ENCODE measurements around the gene ELOVL4. TPM values are rescaled to one million over a fixed set of nuclear protein-coding genes. Genes with fewer than 3 reads are reported as not detected.

ELOVL4 gene
- total RNA-seq (2021) (8.5 to 10.1 TPM (median 9.0 TPM) in 3 replicates), Bru-seq, nascent RNA (percentile 74 among the genes with signal in this experiment)
- long read RNA-seq, experiment 1, transcript ELOVL4-201 (6 exons, 3,042 nt) = major isoform, 68 of 74 reads
- long read RNA-seq, experiment 1, partial matches to known transcripts = 4 of 74 reads
- long read RNA-seq, experiment 1, other reads (novel, unspliced or antisense) = 2 of 74 reads
- long read RNA-seq, experiment 2, transcript ELOVL4-201 (6 exons, 3,042 nt) = major isoform, 12 of 18 reads
- long read RNA-seq, experiment 2, partial matches to known transcripts = 2 of 18 reads
- long read RNA-seq, experiment 2, other reads (novel, unspliced or antisense) = 4 of 18 reads
- long read RNA-seq, experiment 3, partial matches to known transcripts = 7 of 11 reads
- long read RNA-seq, experiment 3, other reads (novel, unspliced or antisense) = 0 of 11 reads

GRCh38 chr6:79947191-79948186 lies at the start of gene ELOVL4:
Gene ELOVL4, minus strand, starts transcription at chr6:79947553. Its CDS starts 274 bp downstream, at chr6:79947279.
- H3K4me3 Mint-ChIP-seq = peak within 1 kb of the TSS; percentile 96
- H3K36me3 Mint-ChIP-seq = no peaks in the 10 kb centered on the region
- CTCF ChIA-PET = interaction anchor here (0.7 to 2.3 kb wide), 13 partner anchors 10 to 254 kb away, joined by 3 to 19 read pairs (median 5); partner anchors contain the start of gene TTK
- H3K27me3 Mint-ChIP-seq (ENCODE audit: low read depth) = peaks cover 8% of the 10 kb centered on the region
- ATAC-seq (peak; percentile 89), DNase-seq (ENCODE audit: low spot score) (peak; percentile 91)
- H3K27ac Mint-ChIP-seq = peak within 1 kb of the TSS; percentile 51; the same call in 1 of the 2 replicates
- H3K9me3 Mint-ChIP-seq = no peaks in the 10 kb centered on the region
- peaks cover 41% of the 10 kb centered on the region for H3K4me1 Mint-ChIP-seq
- POLR2A ChIA-PET = interaction anchor here (1.5 kb wide), 1 partner anchor 159 kb away, joined by 3 read pairs; the partner anchor contains the start of gene BCKDHB
- no peak; the same call in 1 of the 2 replicates for TF ChIP-seq ESRRA (CRISPR knock-in tag; IDR thresholded peaks at IDR 0.05; ENCODE audit: borderline replicate concordance)
- TF ChIP-seq ZNF671 (CRISPR knock-in tag; IDR thresholded peaks at IDR 0.05) = no peak
- no peak for TF ChIP-seq FOXJ3 (CRISPR knock-in tag; IDR thresholded peaks at IDR 0.05; ENCODE audit: borderline replicate concordance)
- TF ChIP-seq RELA (CRISPR knock-in tag; IDR thresholded peaks at IDR 0.05; ENCODE audit: borderline replicate concordance) = no peak
- no peak for TF ChIP-seq CBFB (CRISPR knock-in tag; IDR thresholded peaks at IDR 0.05; ENCODE audit: low read depth)
- TF ChIP-seq HMGA2 (CRISPR knock-in tag; IDR thresholded peaks at IDR 0.05) = no peak
- TF ChIP-seq ARID4B (CRISPR knock-in tag; IDR thresholded peaks at IDR 0.05; ENCODE audit: borderline replicate concordance) = no peak
- TF ChIP-seq RORB (CRISPR knock-in tag; IDR thresholded peaks at IDR 0.05) = no peak
- TF ChIP-seq ZNF281 (CRISPR knock-in tag; IDR thresholded peaks at IDR 0.05) = peak; percentile 89
- no peak for TF ChIP-seq PRDM15 (CRISPR knock-in tag; IDR thresholded peaks at IDR 0.05)
- no peak for TF ChIP-seq E2F4 (CRISPR knock-in tag; IDR thresholded peaks at IDR 0.05; ENCODE audit: borderline replicate concordance, low read depth)
- TF ChIP-seq AFF4 (CRISPR knock-in tag; IDR thresholded peaks at IDR 0.05; ENCODE audit: borderline replicate concordance) = peak; percentile 45; the same call in 1 of the 2 replicates
- TF ChIP-seq TEAD4 (CRISPR knock-in tag; IDR thresholded peaks at IDR 0.05) = no peak
- peak; percentile 79 for TF ChIP-seq E2F1 (CRISPR knock-in tag; IDR thresholded peaks at IDR 0.05)

All from WTC11 (cell line).